H1 (cell line): ENCODE measurements around the gene FMN2. TPM values are rescaled to one million over a fixed set of nuclear protein-coding genes. Genes with fewer than 3 reads are reported as not detected.

Source experiments
- CTCF ChIA-PET: fragments of 300-600 bp; sonication (Branson Sonifier 250); formaldehyde crosslinking; loops from one replicate; lab custom pipeline; 2021; ENCODE audit not compliant: partially characterized antibody; lab: Charles Lee
- POLR2A ChIA-PET: fragments of 300-600 bp; sonication (Branson Sonifier 250); formaldehyde crosslinking; loops from one replicate; lab custom pipeline; 2021; ENCODE audit warnings: inconsistent platforms; ENCODE audit not compliant: partially characterized antibody; lab: Charles Lee
- DNase-seq, 2 experiments: peaks; one replicate each; pipeline versions ENCODE4 v3.0.0 to v3.0.0-alpha.2; 2010 to 2022; ENCODE audit warnings: low spot score in 2 of 2, low read depth in 1 of 2, mixed read lengths in 1 of 2
- FAIRE-seq: peaks from 2 replicates; lab custom pipeline; 2011; peaks lifted over from hg19 to GRCh38; lab: Jason Lieb, UNC
- H2AFZ ChIP-seq: 2 replicates; pipeline ENCODE4 v1.8.1; 2012; ENCODE audit warnings: low read length, inconsistent platforms
- H2AK5ac ChIP-seq: 2 replicates; pipeline ENCODE4 v1.6.1; 2013; ENCODE audit warnings: low read depth, low read length
- H2BK120ac ChIP-seq: replicated peaks from 2 replicates; pipeline ENCODE3; 2013; ENCODE audit warnings: low read depth, low read length, inconsistent platforms
- H2BK12ac ChIP-seq: 2 replicates; pipeline ENCODE4 v1.6.1; 2013; ENCODE audit warnings: low read depth, low read length
- H2BK15ac ChIP-seq: 2 replicates; pipeline ENCODE4 v1.6.1; 2013; ENCODE audit warnings: low read length
- H2BK20ac ChIP-seq: 2 replicates; pipeline ENCODE4 v1.6.1; 2013; ENCODE audit warnings: low read length
- H2BK5ac ChIP-seq: 2 replicates; pipeline ENCODE4 v1.6.1; 2013; ENCODE audit warnings: low read depth, low read length
- H3K14ac ChIP-seq: 2 replicates; pipeline ENCODE4 v1.6.1; 2013; ENCODE audit warnings: inconsistent platforms; ENCODE audit not compliant: insufficient read length
- H3K18ac ChIP-seq: 2 replicates; pipeline ENCODE4 v1.6.1; 2013; ENCODE audit warnings: low read length; ENCODE audit errors: extremely low read depth
- H3K23ac ChIP-seq: 2 replicates; pipeline ENCODE4 v1.6.1; 2013; ENCODE audit warnings: inconsistent platforms; ENCODE audit not compliant: insufficient read length
- H3K23me2 ChIP-seq: 2 replicates; pipeline ENCODE4 v1.6.1; 2013; ENCODE audit warnings: low read depth, low read length
- H3K27ac ChIP-seq: 2 replicates; pipeline ENCODE4 v1.6.1; 2011; ENCODE audit warnings: low read depth, low read length, inconsistent platforms
- H3K27me3 ChIP-seq, 4 experiments: replicated peaks in 1 of 4; 1 replicate in 1 of 4; 2 replicates in 3 of 4; pipeline versions ENCODE4 v1.6.1 to v1.8.1; 2011 to 2013; ENCODE audit warnings: low read length in 3 of 4, mild to moderate bottlenecking in 3 of 4, inconsistent platforms in 2 of 4, mixed read lengths in 2 of 4, moderate library complexity in 1 of 4; ENCODE audit not compliant: control insufficient read depth in 3 of 4, insufficient read depth in 3 of 4; ENCODE audit errors: extremely low read depth in 1 of 4
- H3K36me3 ChIP-seq, 4 experiments: 2 replicates each; pipeline versions ENCODE4 v1.6.1 to v1.8.1; 2011 to 2013; ENCODE audit warnings: mild to moderate bottlenecking in 4 of 4, low read length in 3 of 4, moderate library complexity in 2 of 4, control low read depth in 1 of 4, inconsistent platforms in 1 of 4; ENCODE audit not compliant: insufficient read depth in 4 of 4, control insufficient read depth in 2 of 4
- H3K4ac ChIP-seq: replicated peaks from 2 replicates; pipeline ENCODE3; 2013; ENCODE audit warnings: low read length, low read depth, mixed read lengths, inconsistent platforms; ENCODE audit not compliant: insufficient read length
- H3K4me1 ChIP-seq, 4 experiments: replicated peaks in 1 of 4; 1 replicate in 1 of 4; 2 replicates in 3 of 4; pipeline versions ENCODE4 v1.6.1 to v1.8.1; 2011 to 2013; ENCODE audit warnings: low read length in 3 of 4, inconsistent platforms in 2 of 4, mixed read lengths in 1 of 4; ENCODE audit not compliant: insufficient read depth in 4 of 4, control insufficient read depth in 3 of 4
- H3K4me2 ChIP-seq, 2 experiments: 2 replicates each; pipeline versions ENCODE4 v1.6.1 to v1.8.1; 2011 to 2013; ENCODE audit warnings: low read depth in 2 of 2, low read length in 2 of 2, control low read depth in 1 of 2, inconsistent platforms in 1 of 2, mild to moderate bottlenecking in 1 of 2; ENCODE audit not compliant: insufficient read depth in 1 of 2
- H3K4me3 ChIP-seq, 4 experiments: fragments of 200-600, 300-600 bp in 1 of 4; sonication (generic), shearing (Covaris generic), sonication (Bioruptor Twin) in 1 of 4; 2 replicates each; pipeline versions ENCODE4 v1.5.1 to v1.8.1; 2011 to 2016; ENCODE audit warnings: low read length in 4 of 4, low read depth in 3 of 4, control low read depth in 2 of 4, inconsistent platforms in 2 of 4, mild to moderate bottlenecking in 2 of 4, mixed read lengths in 1 of 4, moderate library complexity in 1 of 4; ENCODE audit not compliant: insufficient read depth in 2 of 4; ENCODE audit errors: extremely low read depth in 1 of 4
- H3K56ac ChIP-seq: replicated peaks from 2 replicates; pipeline ENCODE3; 2013; ENCODE audit warnings: low read depth, mild to moderate bottlenecking, mixed read lengths, low read length, inconsistent platforms; ENCODE audit not compliant: insufficient read length
- H3K79me1 ChIP-seq: 2 replicates; pipeline ENCODE4 v1.6.1; 2013; ENCODE audit warnings: low read depth, low read length, control low read depth
- H3K79me2 ChIP-seq, 2 experiments: 2 replicates each; pipeline versions ENCODE4 v1.6.1 to v1.8.1; 2012 to 2013; ENCODE audit warnings: low read length in 2 of 2, mild to moderate bottlenecking in 2 of 2, inconsistent platforms in 1 of 2; ENCODE audit not compliant: insufficient read depth in 2 of 2, control insufficient read depth in 1 of 2
- H3K9ac ChIP-seq, 4 experiments: replicated peaks in 1 of 4; 1 replicate in 1 of 4; 2 replicates in 3 of 4; pipeline versions ENCODE4 v1.6.1 to v1.8.1; 2011 to 2013; ENCODE audit warnings: low read depth in 3 of 4, low read length in 3 of 4, control low read depth in 2 of 4, mild to moderate bottlenecking in 2 of 4, moderate library complexity in 2 of 4, inconsistent platforms in 1 of 4; ENCODE audit errors: extremely low read depth in 1 of 4
- H3K9me3 ChIP-seq, 2 experiments: 2 replicates each; pipeline versions ENCODE4 v1.6.1 to v1.8.1; 2012 to 2013; ENCODE audit warnings: mild to moderate bottlenecking in 2 of 2, moderate library complexity in 2 of 2, control low read depth in 1 of 2, inconsistent platforms in 1 of 2, low read depth in 1 of 2, low read length in 1 of 2, mixed read lengths in 1 of 2; ENCODE audit not compliant: insufficient read depth in 2 of 2
- H4K20me1 ChIP-seq, 2 experiments: replicated peaks in 1 of 2; 2 replicates each; pipeline versions ENCODE3 to v1.8.1; 2011 to 2013; ENCODE audit warnings: inconsistent platforms in 2 of 2, low read length in 2 of 2, mild to moderate bottlenecking in 1 of 2; ENCODE audit not compliant: insufficient read depth in 2 of 2, control insufficient read depth in 1 of 2
- H4K5ac ChIP-seq: 2 replicates; pipeline ENCODE4 v1.6.1; 2013; ENCODE audit warnings: low read length, low read depth, mixed read lengths, inconsistent platforms; ENCODE audit not compliant: insufficient read length
- H4K8ac ChIP-seq: 2 replicates; pipeline ENCODE4 v1.8.0; 2013; ENCODE audit warnings: mild to moderate bottlenecking, moderate library complexity, low read length, inconsistent platforms; ENCODE audit not compliant: insufficient read depth; ENCODE audit errors: extremely low read depth
- H4K91ac ChIP-seq: replicated peaks from 2 replicates; pipeline ENCODE3; 2013; ENCODE audit warnings: low read length, mixed read lengths, inconsistent platforms; ENCODE audit not compliant: insufficient read length
- ASH2L ChIP-seq: fragments of 200-600, 300-600 bp; sonication (generic); IDR thresholded peaks from one replicate; pipeline ENCODE4 v1.7.1; 2017; ENCODE audit warnings: low read length
- CREB1 ChIP-seq: IDR thresholded peaks from 2 replicates; pipeline ENCODE4 v1.6.1; 2012; ENCODE audit warnings: inconsistent platforms
- EZH2 ChIP-seq: fragments of 200-600 bp; sonication (generic); IDR thresholded peaks from 2 replicates; pipeline ENCODE4 v1.7.1; 2012; ENCODE audit warnings: low read depth, mild to moderate bottlenecking, moderate library complexity, low read length, inconsistent platforms; ENCODE audit not compliant: severe bottlenecking
- JUN ChIP-seq: IDR thresholded peaks from 2 replicates; pipeline ENCODE4 v1.6.1; 2011; ENCODE audit warnings: low read depth, mild to moderate bottlenecking, improper control_type of control experiment, low read length
- JUND ChIP-seq: IDR thresholded peaks from 2 replicates; pipeline ENCODE4 v1.6.1; 2011; ENCODE audit warnings: mild to moderate bottlenecking, improper control_type of control experiment, low read length
- KDM5A ChIP-seq: fragments of 200-600 bp; IDR thresholded peaks from 2 replicates; pipeline ENCODE4 v1.7.1; 2012; ENCODE audit warnings: mild to moderate bottlenecking, low read length, inconsistent platforms, mixed read lengths
- POLR2AphosphoS5 ChIP-seq: IDR thresholded peaks from 2 replicates; pipeline ENCODE4 v1.6.1; 2011; ENCODE audit warnings: low read depth, low read length
- RNF2 ChIP-seq: fragments of 200-900, 300-1000 bp; sonication (generic); IDR thresholded peaks from 2 replicates; pipeline ENCODE4 v1.7.1; 2016; ENCODE audit warnings: borderline replicate concordance, low read depth, mild to moderate bottlenecking, antibody characterized with exemption, low read length; ENCODE audit not compliant: poor library complexity, severe bottlenecking; ENCODE audit errors: missing control alignments
- SP1 ChIP-seq: IDR thresholded peaks from 2 replicates; pipeline ENCODE4 v1.6.1; 2011; ENCODE audit warnings: low read depth, low read length
- WGBS, 2 experiments: shearing (Covaris generic) in 1 of 2; methylation state at CpG; one replicate each; pipeline versions ENCODE4 v1.1.6 to v1.1.7; 2013 to 2015; ENCODE audit warnings: low lambda C conversion rate in 2 of 2, mixed read lengths in 2 of 2, inconsistent platforms in 1 of 2, low coverage in 1 of 2, missing lambda C conversion rate in 1 of 2; ENCODE audit not compliant: insufficient replicate concordance in 2 of 2, insufficient coverage in 1 of 2, insufficient read length in 1 of 2; ENCODE audit errors: extremely low coverage in 1 of 2, missing lambda C conversion rate in 1 of 2; 5-methylcytosine and 5-hydroxymethylcytosine counted together
- polyA plus RNA-seq, 7 experiments: library from polyadenylated mRNA; depleted of rRNA in 3 of 7; stranded (reverse) in 5 of 7; unstranded in 2 of 7; fragments of >200 nt in 5 of 7; fragments of 200-250 nt in 2 of 7; gene quantifications; 1 replicate in 5 of 7; 2 replicates in 1 of 7; 4 replicates in 1 of 7; pipeline versions ENCODE4 v1.2.1 to v1.2.3, GENCODE V29; 2011 to 2013; ENCODE audit warnings: missing spikeins in 2 of 7, mixed read lengths in 2 of 7
- total RNA-seq: library from RNA; stranded (reverse); fragmentation: NEBNext Ultra II Directional; extraction: Animal tissue kit (Norgen Biotek cat#: 25700); gene quantifications from 2 replicates; pipeline ENCODE4 v1.2.1, GENCODE V29; 2021
- TF ChIP-seq, protein P1 (sequence below), 3 experiments: IDR thresholded peaks; 1 replicate in 2 of 3; 2 replicates in 1 of 3; pipeline versions ENCODE4 v1.5.1 to v1.6.1; 2011; ENCODE audit warnings: low read length in 3 of 3, mild to moderate bottlenecking in 3 of 3, inconsistent platforms in 2 of 3, low read depth in 1 of 3, moderate library complexity in 1 of 3; ENCODE audit not compliant: insufficient read depth in 1 of 3; ENCODE audit errors: control extremely low read depth in 1 of 3

FMN2 gene
- total and polyA plus RNA-seq, 2 of the 8 experiments (the other 6 are each of a cell fraction or from before 2014, with no cell fraction given): 0.83 to 2.0 TPM

DNA sequence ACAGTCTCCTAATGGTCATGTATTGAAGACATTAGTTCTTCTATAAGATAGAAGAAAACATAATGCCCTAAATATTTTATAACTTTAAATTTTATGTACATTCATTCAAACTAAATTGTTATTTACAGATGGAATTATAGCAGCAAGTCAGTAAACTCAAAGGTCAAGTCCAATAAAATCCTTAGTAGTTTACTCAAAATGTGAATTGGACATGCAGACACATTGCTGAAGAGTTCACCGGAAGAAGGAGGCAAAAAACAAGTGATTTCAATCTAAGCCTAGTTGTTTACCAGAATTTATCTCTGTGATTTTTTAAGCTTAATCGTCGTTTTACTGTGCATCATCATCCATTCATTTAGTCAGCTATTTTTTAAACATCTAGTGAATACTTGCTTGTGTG, 370.6 kb downstream of the FMN2 start:
- H2BK15ac ChIP-seq: no peak overlapping the region
- H4K8ac ChIP-seq: no peak overlapping the region
- H3K79me1 ChIP-seq: no peaks in the 10 kb centered on the region
- ChIA-PET POLR2A (no interaction called here), CTCF (interaction anchor here (0.6 to 0.7 kb wide), 2 partner anchors 126 to 1513 kb away, joined by 3 to 4 read pairs; no protein-coding TSS in a partner anchor)
- no peaks in the 10 kb centered on the region for H3K27me3 ChIP-seq
- no peaks in the 10 kb centered on the region for H3K36me3 ChIP-seq
- no peaks in the 10 kb centered on the region for H3K23me2 ChIP-seq
- H3K56ac ChIP-seq: no peak overlapping the region
- H3K27ac ChIP-seq: no peak overlapping the region
- no peak overlapping the region for H3K23ac ChIP-seq
- H2AFZ ChIP-seq: no peak overlapping the region
- H3K9ac ChIP-seq: no peak overlapping the region
- no peak overlapping the region for H2BK120ac ChIP-seq
- no peak for FAIRE-seq
- H2AK5ac ChIP-seq: no peak overlapping the region
- H2BK5ac ChIP-seq: no peak overlapping the region
- H4K91ac ChIP-seq: no peak overlapping the region
- no peaks in the 10 kb centered on the region for H4K20me1 ChIP-seq
- TF ChIP-seq CREB1: no peak
- TF ChIP-seq, protein P1, sequence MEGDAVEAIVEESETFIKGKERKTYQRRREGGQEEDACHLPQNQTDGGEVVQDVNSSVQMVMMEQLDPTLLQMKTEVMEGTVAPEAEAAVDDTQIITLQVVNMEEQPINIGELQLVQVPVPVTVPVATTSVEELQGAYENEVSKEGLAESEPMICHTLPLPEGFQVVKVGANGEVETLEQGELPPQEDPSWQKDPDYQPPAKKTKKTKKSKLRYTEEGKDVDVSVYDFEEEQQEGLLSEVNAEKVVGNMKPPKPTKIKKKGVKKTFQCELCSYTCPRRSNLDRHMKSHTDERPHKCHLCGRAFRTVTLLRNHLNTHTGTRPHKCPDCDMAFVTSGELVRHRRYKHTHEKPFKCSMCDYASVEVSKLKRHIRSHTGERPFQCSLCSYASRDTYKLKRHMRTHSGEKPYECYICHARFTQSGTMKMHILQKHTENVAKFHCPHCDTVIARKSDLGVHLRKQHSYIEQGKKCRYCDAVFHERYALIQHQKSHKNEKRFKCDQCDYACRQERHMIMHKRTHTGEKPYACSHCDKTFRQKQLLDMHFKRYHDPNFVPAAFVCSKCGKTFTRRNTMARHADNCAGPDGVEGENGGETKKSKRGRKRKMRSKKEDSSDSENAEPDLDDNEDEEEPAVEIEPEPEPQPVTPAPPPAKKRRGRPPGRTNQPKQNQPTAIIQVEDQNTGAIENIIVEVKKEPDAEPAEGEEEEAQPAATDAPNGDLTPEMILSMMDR (IDR thresholded peaks at IDR 0.05; ENCODE audit: control extremely low read depth in 1 of 3, insufficient read depth in 1 of 3, low read depth in 1 of 3, low read length in 3 of 3): no peak
- no peak for TF ChIP-seq SP1
- TF ChIP-seq RNF2: no peak
- TF ChIP-seq EZH2: no peak
- TF ChIP-seq JUN: no peak
- TF ChIP-seq POLR2AphosphoS5: no peak
- no peak for TF ChIP-seq ASH2L
- TF ChIP-seq JUND: no peak
- TF ChIP-seq KDM5A: no peak
- no peak overlapping the region for H4K5ac ChIP-seq
- no peak overlapping the region for H2BK12ac ChIP-seq
- H3K14ac ChIP-seq: no peak overlapping the region
- H3K4me2 ChIP-seq: no peak overlapping the region
- DNase-seq: no peak
- H3K4me3 ChIP-seq: no peak overlapping the region
- no peak overlapping the region for H3K18ac ChIP-seq
- H3K4ac ChIP-seq: no peak overlapping the region
- 94% methylated on average over 3 of the region's 3 CpGs; no CpG with 5 or more reads in 1 of the 2 experiments for WGBS, 2 experiments
- H3K4me1 ChIP-seq: no peaks in the 10 kb centered on the region; a peak in 1 of 7 replicates
- H2BK20ac ChIP-seq: no peak overlapping the region
- H3K9me3 ChIP-seq: no peaks in the 10 kb centered on the region
- H3K79me2 ChIP-seq: no peaks in the 10 kb centered on the region
